Stimulated activated CD4-positive, alpha-beta T cell treated with anti-CD3 and anti-CD28 coated beads, Interleukin-4, amount 100 ng/mL, for 48 hours (primary cell): Measurements from ENCODE around the gene FCHSD2.
"Not testable (repeated sequence)": the region's sequence is repeated elsewhere in the genome, so short reads cannot be mapped to it uniquely, and the experiment has no call there.

Experiments
- DNase-seq, 2 donors: peaks; one replicate each; pipeline ENCODE4 v3.0.0-alpha.2; 2020; ENCODE audit warnings: low read depth in 2 of 2

The FCHSD2 gene

GRCh38 chr11:73059915-73060314 is 82.2 kb downstream of the FCHSD2 start:
- DNase-seq, result no peak

- DNase-seq, result no peak
These were observed 83.0 kb downstream of the FCHSD2 start for GRCh38 chr11:73058989-73059674.

- DNase-seq, result no peak
These were observed 86.3 kb downstream of the FCHSD2 start for GRCh38 chr11:73055655-73056354.

GRCh38 chr11:73055002-73055401 is 87.1 kb downstream of the FCHSD2 start:
- DNase-seq, result no peak

GRCh38 chr11:73053964-73054363 is 88.2 kb downstream of the FCHSD2 start:
- no peak for DNase-seq

- no peak for DNase-seq
These were observed 93.7 kb downstream of the FCHSD2 start for GRCh38 chr11:73048446-73048845.

GRCh38 chr11:73047773-73048371 is 94.2 kb downstream of the FCHSD2 start:
- DNase-seq, result no peak

- DNase-seq, result no peak
These were observed 102.1 kb downstream of the FCHSD2 start for GRCh38 chr11:73040046-73040445.

GRCh38 chr11:73034777-73035176 is 107.3 kb downstream of the FCHSD2 start:
- no peak for DNase-seq

GRCh38 chr11:73034331-73034730 is 107.8 kb downstream of the FCHSD2 start:
- DNase-seq, result no peak

- no peak for DNase-seq
These were observed 112.0 kb downstream of the FCHSD2 start for GRCh38 chr11:73030130-73030529.

- no peak for DNase-seq
These were observed 112.7 kb downstream of the FCHSD2 start for GRCh38 chr11:73029403-73029802.

- no peak for DNase-seq
These were observed 113.5 kb downstream of the FCHSD2 start for GRCh38 chr11:73028611-73029010.

- DNase-seq, result not testable (repeated sequence)
These were observed 114.3 kb downstream of the FCHSD2 start for GRCh38 chr11:73027840-73028239.

- DNase-seq, result no peak
These were observed 117.5 kb downstream of the FCHSD2 start for GRCh38 chr11:73024639-73025038.

- DNase-seq, result no peak
These were observed 122.1 kb downstream of the FCHSD2 start for GRCh38 chr11:73019996-73020395.

GRCh38 chr11:73019449-73019848 is 122.7 kb downstream of the FCHSD2 start:
- DNase-seq, result no peak

GRCh38 chr11:73018856-73019255 is 123.3 kb downstream of the FCHSD2 start:
- no peak for DNase-seq

- DNase-seq, result no peak
These were observed 124.9 kb downstream of the FCHSD2 start for GRCh38 chr11:73017024-73017751.

GRCh38 chr11:73013021-73013420 is 129.1 kb downstream of the FCHSD2 start:
- no peak for DNase-seq

- DNase-seq, result no peak
These were observed 129.8 kb downstream of the FCHSD2 start for GRCh38 chr11:73012121-73012863.
